ENCODE data around the gene SLC30A1.

DNA sequence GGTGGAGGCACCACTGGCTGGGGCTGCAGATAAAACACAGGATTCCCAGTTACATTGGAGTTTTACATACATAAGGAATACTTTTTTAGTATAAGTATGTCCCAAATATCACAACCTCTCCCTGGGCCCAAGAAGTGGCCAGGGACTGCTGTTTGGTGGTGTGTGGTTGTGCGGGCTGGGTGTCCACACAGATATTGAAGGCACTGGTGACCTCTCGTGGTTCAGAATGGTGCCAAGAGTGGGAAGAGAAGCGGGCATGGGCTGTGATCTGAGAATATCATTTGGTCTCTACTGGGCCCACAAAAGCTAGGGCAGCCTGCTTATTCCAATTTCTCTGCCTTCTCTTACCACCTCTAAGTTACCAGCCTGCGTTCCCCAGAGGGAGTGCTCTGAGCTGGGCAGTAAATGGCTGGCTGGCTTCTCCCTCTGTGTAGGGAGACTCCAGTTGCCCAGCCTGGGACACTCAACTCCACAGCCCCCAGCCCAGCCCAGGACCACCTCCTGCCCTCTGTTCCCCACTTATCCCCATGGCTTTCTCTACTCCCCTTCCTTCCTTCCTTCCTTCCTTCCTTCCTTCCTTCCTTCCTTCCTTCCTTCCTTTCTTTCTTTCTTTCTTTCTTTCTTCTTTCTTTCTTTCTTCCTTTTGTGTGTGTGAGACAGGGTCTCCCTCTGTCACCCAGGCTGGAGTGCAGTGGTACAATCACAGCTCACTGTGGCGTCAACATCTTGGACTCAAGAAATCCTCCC, 44.2 kb downstream of the SLC30A1 start:
- TF ChIP-seq EZH2 (IDR thresholded peaks at IDR 0.05; ENCODE audit: insufficient read depth, poor library complexity, severe bottlenecking) (no peak), EZH2phosphoT487 (IDR thresholded peaks at IDR 0.05; ENCODE audit: insufficient read depth, low read depth) (no peak)
